K562 (cell line): ENCODE measurements around the gene SLC12A9. TPM values are rescaled to one million over a fixed set of nuclear protein-coding genes. Genes with fewer than 3 reads are reported as not detected.

ENCODE experiments used
- FOXP1 ChIP-seq: sonication (generic); formaldehyde crosslinking; IDR thresholded peaks from 2 replicates; pipeline ENCODE4 v1.8.0; 2022; ENCODE audit warnings: mild to moderate bottlenecking, missing genetic modification reagents
- ILK ChIP-seq: fragments of 450-650 bp; IDR thresholded peaks from 2 replicates; pipeline ENCODE4 v1.6.1; 2016; ENCODE audit warnings: missing genetic modification characterization, low read depth, mild to moderate bottlenecking, missing compliant biosample characterization, moderate library complexity, borderline replicate concordance
- MEF2D ChIP-seq: conservative IDR thresholded peaks from 2 replicates; pipeline ENCODE4 v1.6.1; 2016; ENCODE audit warnings: low read depth, missing genetic modification characterization, missing compliant biosample characterization
- POLR2AphosphoS2 ChIP-seq: IDR thresholded peaks from 2 replicates; pipeline ENCODE4 v1.6.1; 2012; ENCODE audit warnings: low read length, improper control_type of control experiment
- SAFB2 ChIP-seq: fragments of 200-400 bp; formaldehyde crosslinking; IDR thresholded peaks from 2 replicates; pipeline ENCODE4 v1.6.1; 2018; ENCODE audit warnings: borderline replicate concordance, low read length, low read depth, moderate library complexity; ENCODE audit not compliant: severe bottlenecking
- TEAD4 ChIP-seq, 2 experiments: sonication (generic) in 1 of 2; formaldehyde crosslinking in 1 of 2; IDR thresholded peaks; 2 replicates each; pipeline versions ENCODE4 v1.6.1 to v1.8.0; 2012 to 2022; ENCODE audit warnings: borderline replicate concordance in 1 of 2, inconsistent platforms in 1 of 2, low read length in 1 of 2, mild to moderate bottlenecking in 1 of 2, missing genetic modification reagents in 1 of 2
- ZNF146 ChIP-seq: IDR thresholded peaks from one replicate; pipeline ENCODE4 v1.6.1; 2018; ENCODE audit warnings: missing compliant biosample characterization; ENCODE audit not compliant: unreplicated experiment
- polyA plus RNA-seq, 8 experiments: library from polyadenylated mRNA; depleted of rRNA in 4 of 8; stranded (reverse) in 5 of 8; unstranded in 3 of 8; fragments of >200 nt; fragmentation: Nextera tagmentation in 2 of 8; fragmentation: Illumina TruSeq in 1 of 8; extraction: Ambion mirVana in 2 of 8; extraction: Trizol in 1 of 8; gene quantifications; 2 replicates each; pipeline versions ENCODE4 v1.2.1 to v1.2.3, GENCODE V29; 2011 to 2014; ENCODE audit warnings: inconsistent platforms in 1 of 8, missing spikeins in 1 of 8
- total RNA-seq, 7 experiments: library from RNA; depleted of rRNA in 6 of 7; stranded (reverse); fragments of >200 nt in 6 of 7; fragmentation: Illumina TruSeq in 2 of 7; extraction: Trizol in 2 of 7; gene quantifications; 2 replicates each; pipeline versions ENCODE4 v1.2.1 to v1.2.3, GENCODE V29; 2011 to 2021; ENCODE audit warnings: low replicate concordance in 1 of 7
- TF ChIP-seq, protein P1 (sequence below), 3 experiments: fragments of 200-800 bp in 1 of 3; fragments of 250-450 bp in 1 of 3; fragments of 450-650 bp in 1 of 3; sonication (Bioruptor Pico) in 1 of 3; sonication (Bioruptor generic) in 1 of 3; formaldehyde crosslinking in 1 of 3; IDR thresholded peaks; 2 replicates each; pipeline versions ENCODE4 v1.6.1 to v1.8.0; 2016 to 2022; ENCODE audit warnings: mild to moderate bottlenecking in 2 of 3, missing genetic modification characterization in 2 of 3, missing compliant biosample characterization in 1 of 3, moderate library complexity in 1 of 3
- TF ChIP-seq, protein P2 (sequence below): fragments of 450-650 bp; IDR thresholded peaks from 2 replicates; pipeline ENCODE4 v1.6.1; 2018; ENCODE audit not compliant: partially characterized antibody
- TF ChIP-seq, protein P3 (sequence below): fragments of 250-450 bp; sonication (Bioruptor Pico); IDR thresholded peaks from 2 replicates; pipeline ENCODE4 v1.8.0; 2022; ENCODE audit warnings: moderate library complexity, mild to moderate bottlenecking, inconsistent platforms
- TF ChIP-seq, protein P4 (sequence below): fragments of 200-800 bp; sonication (Bioruptor generic); IDR thresholded peaks from 2 replicates; pipeline ENCODE4 v1.6.1; 2017; ENCODE audit warnings: missing genetic modification characterization, missing compliant biosample characterization
- TF ChIP-seq, protein P5 (sequence below): fragments of 450-650 bp; formaldehyde crosslinking; IDR thresholded peaks from 2 replicates; pipeline ENCODE4 v1.4.0; 2020; ENCODE audit warnings: mild to moderate bottlenecking, moderate library complexity

SLC12A9 gene
- total and polyA plus RNA-seq, 9 of the 15 experiments (the other 6 are each of a cell fraction or from before 2014, with no cell fraction given), result 0.06 to 20.2 (median 10.7) TPM

DNA sequence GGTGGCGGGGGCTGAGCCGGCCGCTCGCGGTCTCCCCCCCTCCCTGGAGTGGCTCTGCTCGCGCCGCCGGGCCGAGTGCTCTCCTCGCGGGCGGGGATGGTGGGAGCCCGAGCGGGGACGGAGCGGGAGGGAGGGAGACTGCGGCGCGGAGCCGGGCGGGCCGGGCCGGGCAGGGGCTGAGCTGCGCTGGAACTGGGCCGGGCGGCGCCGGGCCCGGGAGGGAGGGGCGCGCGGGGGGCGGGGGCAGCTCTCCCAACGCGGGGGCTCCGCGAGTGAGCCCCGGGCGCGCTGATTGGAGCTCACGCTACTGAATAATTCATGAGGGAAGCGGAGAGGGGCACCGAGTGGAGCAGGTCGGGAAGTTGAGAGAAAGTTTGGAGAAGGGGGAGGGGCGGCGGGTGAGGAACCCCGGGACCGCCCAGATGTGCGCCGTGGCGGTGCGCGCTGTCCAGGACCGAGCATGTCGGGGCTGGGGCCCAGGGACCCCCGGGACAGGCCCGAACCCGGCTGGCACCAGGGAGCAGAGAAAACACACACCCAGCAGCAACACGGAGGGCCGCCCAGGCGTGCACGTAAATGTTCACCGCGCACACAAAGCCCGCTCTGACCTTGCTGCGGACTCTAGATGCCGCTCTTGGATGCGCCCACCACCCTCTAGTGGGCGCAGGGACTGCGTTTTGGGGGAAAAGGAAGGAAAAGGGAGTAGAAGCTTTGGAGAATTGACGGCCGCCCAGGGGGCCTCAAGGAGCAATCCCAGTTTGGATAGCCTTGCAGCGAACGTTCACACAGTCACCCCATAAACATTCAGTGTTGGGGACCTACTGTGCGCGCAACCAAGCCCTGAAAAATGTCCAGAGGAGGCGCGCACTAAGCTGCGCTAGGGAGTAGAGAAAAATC is 24.9 kb upstream of the SLC12A9 start, which contains the start of gene EPHB4 (continued):
- TF ChIP-seq, protein P1, sequence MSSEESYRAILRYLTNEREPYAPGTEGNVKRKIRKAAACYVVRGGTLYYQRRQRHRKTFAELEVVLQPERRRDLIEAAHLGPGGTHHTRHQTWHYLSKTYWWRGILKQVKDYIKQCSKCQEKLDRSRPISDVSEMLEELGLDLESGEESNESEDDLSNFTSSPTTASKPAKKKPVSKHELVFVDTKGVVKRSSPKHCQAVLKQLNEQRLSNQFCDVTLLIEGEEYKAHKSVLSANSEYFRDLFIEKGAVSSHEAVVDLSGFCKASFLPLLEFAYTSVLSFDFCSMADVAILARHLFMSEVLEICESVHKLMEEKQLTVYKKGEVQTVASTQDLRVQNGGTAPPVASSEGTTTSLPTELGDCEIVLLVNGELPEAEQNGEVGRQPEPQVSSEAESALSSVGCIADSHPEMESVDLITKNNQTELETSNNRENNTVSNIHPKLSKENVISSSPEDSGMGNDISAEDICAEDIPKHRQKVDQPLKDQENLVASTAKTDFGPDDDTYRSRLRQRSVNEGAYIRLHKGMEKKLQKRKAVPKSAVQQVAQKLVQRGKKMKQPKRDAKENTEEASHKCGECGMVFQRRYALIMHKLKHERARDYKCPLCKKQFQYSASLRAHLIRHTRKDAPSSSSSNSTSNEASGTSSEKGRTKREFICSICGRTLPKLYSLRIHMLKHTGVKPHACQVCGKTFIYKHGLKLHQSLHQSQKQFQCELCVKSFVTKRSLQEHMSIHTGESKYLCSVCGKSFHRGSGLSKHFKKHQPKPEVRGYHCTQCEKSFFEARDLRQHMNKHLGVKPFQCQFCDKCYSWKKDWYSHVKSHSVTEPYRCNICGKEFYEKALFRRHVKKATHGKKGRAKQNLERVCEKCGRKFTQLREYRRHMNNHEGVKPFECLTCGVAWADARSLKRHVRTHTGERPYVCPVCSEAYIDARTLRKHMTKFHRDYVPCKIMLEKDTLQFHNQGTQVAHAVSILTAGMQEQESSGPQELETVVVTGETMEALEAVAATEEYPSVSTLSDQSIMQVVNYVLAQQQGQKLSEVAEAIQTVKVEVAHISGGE (CRISPR knock-in tag; IDR thresholded peaks at IDR 0.05), result 0 out of 6 replicates have a peak, but pooled peaks of 1 of the 3 experiments have one; percentile 8
- TF ChIP-seq SAFB2 (no peak), POLR2AphosphoS2 (no peak), MEF2D (tag) (no peak; the same call in 1 of the 2 replicates), TEAD4 (IDR thresholded peaks at IDR 0.05; ENCODE audit: low read length) (no peak), TEAD4 (CRISPR knock-in tag; IDR thresholded peaks at IDR 0.05; ENCODE audit: borderline replicate concordance) (no peak), ZNF146 (CRISPR knock-in tag) (no peak), ILK (tag) (no peak), FOXP1 (CRISPR knock-in tag) (0 out of 2 replicates have a peak, but pooled peaks have one; percentile 26)
- TF ChIP-seq, protein P2, sequence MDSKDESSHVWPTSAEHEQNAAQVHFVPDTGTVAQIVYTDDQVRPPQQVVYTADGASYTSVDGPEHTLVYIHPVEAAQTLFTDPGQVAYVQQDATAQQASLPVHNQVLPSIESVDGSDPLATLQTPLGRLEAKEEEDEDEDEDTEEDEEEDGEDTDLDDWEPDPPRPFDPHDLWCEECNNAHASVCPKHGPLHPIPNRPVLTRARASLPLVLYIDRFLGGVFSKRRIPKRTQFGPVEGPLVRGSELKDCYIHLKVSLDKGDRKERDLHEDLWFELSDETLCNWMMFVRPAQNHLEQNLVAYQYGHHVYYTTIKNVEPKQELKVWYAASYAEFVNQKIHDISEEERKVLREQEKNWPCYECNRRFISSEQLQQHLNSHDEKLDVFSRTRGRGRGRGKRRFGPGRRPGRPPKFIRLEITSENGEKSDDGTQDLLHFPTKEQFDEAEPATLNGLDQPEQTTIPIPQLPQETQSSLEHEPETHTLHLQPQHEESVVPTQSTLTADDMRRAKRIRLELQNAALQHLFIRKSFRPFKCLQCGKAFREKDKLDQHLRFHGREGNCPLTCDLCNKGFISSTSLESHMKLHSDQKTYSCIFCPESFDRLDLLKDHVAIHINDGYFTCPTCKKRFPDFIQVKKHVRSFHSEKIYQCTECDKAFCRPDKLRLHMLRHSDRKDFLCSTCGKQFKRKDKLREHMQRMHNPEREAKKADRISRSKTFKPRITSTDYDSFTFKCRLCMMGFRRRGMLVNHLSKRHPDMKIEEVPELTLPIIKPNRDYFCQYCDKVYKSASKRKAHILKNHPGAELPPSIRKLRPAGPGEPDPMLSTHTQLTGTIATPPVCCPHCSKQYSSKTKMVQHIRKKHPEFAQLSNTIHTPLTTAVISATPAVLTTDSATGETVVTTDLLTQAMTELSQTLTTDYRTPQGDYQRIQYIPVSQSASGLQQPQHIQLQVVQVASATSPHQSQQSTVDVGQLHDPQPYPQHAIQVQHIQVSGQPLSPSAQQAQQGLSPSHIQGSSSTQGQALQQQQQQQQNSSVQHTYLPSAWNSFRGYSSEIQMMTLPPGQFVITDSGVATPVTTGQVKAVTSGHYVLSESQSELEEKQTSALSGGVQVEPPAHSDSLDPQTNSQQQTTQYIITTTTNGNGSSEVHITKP, result peak; percentile 64
- TF ChIP-seq, protein P3, sequence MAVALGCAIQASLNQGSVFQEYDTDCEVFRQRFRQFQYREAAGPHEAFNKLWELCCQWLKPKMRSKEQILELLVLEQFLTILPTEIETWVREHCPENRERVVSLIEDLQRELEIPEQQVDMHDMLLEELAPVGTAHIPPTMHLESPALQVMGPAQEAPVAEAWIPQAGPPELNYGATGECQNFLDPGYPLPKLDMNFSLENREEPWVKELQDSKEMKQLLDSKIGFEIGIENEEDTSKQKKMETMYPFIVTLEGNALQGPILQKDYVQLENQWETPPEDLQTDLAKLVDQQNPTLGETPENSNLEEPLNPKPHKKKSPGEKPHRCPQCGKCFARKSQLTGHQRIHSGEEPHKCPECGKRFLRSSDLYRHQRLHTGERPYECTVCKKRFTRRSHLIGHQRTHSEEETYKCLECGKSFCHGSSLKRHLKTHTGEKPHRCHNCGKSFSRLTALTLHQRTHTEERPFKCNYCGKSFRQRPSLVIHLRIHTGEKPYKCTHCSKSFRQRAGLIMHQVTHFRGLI (CRISPR knock-in tag), result no peak
- TF ChIP-seq, protein P4, sequence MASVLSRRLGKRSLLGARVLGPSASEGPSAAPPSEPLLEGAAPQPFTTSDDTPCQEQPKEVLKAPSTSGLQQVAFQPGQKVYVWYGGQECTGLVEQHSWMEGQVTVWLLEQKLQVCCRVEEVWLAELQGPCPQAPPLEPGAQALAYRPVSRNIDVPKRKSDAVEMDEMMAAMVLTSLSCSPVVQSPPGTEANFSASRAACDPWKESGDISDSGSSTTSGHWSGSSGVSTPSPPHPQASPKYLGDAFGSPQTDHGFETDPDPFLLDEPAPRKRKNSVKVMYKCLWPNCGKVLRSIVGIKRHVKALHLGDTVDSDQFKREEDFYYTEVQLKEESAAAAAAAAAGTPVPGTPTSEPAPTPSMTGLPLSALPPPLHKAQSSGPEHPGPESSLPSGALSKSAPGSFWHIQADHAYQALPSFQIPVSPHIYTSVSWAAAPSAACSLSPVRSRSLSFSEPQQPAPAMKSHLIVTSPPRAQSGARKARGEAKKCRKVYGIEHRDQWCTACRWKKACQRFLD (CRISPR knock-in tag), result no peak
- TF ChIP-seq, protein P5, sequence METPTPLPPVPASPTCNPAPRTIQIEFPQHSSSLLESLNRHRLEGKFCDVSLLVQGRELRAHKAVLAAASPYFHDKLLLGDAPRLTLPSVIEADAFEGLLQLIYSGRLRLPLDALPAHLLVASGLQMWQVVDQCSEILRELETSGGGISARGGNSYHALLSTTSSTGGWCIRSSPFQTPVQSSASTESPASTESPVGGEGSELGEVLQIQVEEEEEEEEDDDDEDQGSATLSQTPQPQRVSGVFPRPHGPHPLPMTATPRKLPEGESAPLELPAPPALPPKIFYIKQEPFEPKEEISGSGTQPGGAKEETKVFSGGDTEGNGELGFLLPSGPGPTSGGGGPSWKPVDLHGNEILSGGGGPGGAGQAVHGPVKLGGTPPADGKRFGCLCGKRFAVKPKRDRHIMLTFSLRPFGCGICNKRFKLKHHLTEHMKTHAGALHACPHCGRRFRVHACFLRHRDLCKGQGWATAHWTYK, result no peak
